ENCODE results near the gene PLEKHJ1. TPM values are rescaled to one million over a fixed set of nuclear protein-coding genes. Genes with fewer than 3 reads are reported as not detected.

PLEKHJ1 gene
- polyA plus RNA-seq, 2 of the 4 experiments (the other 2 are of a cell fraction) = 19.9 to 33.9 TPM

GRCh38 chr19:2242092-2242537 is 6.0 kb upstream of the PLEKHJ1 start (continued):
- TF ChIP-seq CHD2 (IDR thresholded peaks at IDR 0.05; ENCODE audit: low read length, partially characterized antibody) (no peak), HDAC2 (IDR thresholded peaks at IDR 0.05) (no peak), PHF8 (IDR thresholded peaks at IDR 0.05; ENCODE audit: borderline replicate concordance, low read depth) (no peak), BHLHE40 (IDR thresholded peaks at IDR 0.05; ENCODE audit: low read depth, low read length) (no peak), KDM1A (IDR thresholded peaks at IDR 0.05; ENCODE audit: low read depth) (no peak), POLR2AphosphoS2 (conservative IDR thresholded peaks at IDR 0.05; ENCODE audit: low read length) (no peak), CBX2 (IDR thresholded peaks at IDR 0.05; ENCODE audit: borderline replicate concordance, low read depth) (no peak), NPAS2 (CRISPR knock-in tag; IDR thresholded peaks at IDR 0.05; ENCODE audit: borderline replicate concordance) (no peak), RFX5 (IDR thresholded peaks at IDR 0.05) (no peak), EHF (CRISPR knock-in tag; IDR thresholded peaks at IDR 0.05) (no peak)

DNA sequence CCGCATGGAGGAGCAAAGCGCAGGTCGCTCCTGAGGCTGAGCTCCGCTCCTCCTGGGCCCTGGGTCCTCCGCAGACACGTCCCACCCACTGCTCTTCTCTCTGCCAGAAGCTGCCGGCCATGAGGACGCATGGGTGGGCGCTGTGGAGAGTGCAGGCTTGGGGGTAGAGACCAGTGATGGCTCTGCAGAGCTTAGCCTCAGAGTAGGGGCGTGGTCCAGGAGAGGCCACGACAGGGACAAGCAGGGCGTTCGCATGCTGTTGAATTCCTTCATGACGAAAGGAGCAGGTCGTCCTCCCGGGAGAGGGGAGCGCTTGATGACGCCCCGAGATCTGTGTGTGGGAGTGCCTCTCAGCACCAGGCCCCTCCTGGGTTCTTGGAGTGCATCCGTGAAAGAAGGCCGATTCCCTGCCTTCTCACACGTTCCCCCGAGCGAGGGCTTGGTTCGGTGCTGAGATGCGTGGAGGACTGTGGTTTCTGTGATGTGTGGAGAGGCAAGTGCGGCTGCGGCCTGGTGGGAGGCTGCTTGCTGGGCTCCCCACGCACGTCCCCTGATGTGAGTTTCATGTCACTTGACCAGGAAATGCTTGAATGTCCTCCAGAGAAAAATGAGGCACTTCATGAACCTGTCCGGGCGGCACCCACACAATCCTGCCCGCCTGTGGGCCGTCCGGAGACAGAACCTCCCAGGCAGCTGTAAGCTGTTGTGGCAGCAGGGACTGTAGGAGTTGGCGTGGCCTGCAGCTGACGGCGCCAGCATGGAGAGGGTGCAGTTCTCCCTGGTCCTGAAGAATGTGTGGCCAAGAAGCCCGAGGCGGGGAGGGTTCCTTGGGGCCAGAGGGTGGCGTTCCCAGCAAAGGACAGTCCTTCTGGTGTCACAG is 5.0 kb upstream of the PLEKHJ1 start:
- WGBS (ENCODE audit: missing lambda C conversion rate) = 88% methylated on average over 37 of the region's 41 CpGs
- no peak for TF ChIP-seq EHMT2 (IDR thresholded peaks at IDR 0.05; ENCODE audit: low read depth)
- TF ChIP-seq, protein P1, sequence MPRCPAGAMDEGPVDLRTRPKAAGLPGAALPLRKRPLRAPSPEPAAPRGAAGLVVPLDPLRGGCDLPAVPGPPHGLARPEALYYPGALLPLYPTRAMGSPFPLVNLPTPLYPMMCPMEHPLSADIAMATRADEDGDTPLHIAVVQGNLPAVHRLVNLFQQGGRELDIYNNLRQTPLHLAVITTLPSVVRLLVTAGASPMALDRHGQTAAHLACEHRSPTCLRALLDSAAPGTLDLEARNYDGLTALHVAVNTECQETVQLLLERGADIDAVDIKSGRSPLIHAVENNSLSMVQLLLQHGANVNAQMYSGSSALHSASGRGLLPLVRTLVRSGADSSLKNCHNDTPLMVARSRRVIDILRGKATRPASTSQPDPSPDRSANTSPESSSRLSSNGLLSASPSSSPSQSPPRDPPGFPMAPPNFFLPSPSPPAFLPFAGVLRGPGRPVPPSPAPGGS (IDR thresholded peaks at IDR 0.05) = no peak
- no peak for TF ChIP-seq JUN (IDR thresholded peaks at IDR 0.05)
- TF ChIP-seq MAX (IDR thresholded peaks at IDR 0.05) = no peak
- TF ChIP-seq USF2 (IDR thresholded peaks at IDR 0.05) = no peak
- no peak for TF ChIP-seq RFX5 (IDR thresholded peaks at IDR 0.05)
- TF ChIP-seq, protein P2, sequence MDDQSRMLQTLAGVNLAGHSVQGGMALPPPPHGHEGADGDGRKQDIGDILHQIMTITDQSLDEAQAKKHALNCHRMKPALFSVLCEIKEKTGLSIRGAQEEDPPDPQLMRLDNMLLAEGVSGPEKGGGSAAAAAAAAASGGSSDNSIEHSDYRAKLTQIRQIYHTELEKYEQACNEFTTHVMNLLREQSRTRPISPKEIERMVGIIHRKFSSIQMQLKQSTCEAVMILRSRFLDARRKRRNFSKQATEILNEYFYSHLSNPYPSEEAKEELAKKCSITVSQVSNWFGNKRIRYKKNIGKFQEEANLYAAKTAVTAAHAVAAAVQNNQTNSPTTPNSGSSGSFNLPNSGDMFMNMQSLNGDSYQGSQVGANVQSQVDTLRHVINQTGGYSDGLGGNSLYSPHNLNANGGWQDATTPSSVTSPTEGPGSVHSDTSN (IDR thresholded peaks at IDR 0.05) = no peak
- no peak for TF ChIP-seq EHF (CRISPR knock-in tag; IDR thresholded peaks at IDR 0.05)
- TF ChIP-seq MAFK (IDR thresholded peaks at IDR 0.05; ENCODE audit: partially characterized antibody) = no peak
- TF ChIP-seq, protein P3, sequence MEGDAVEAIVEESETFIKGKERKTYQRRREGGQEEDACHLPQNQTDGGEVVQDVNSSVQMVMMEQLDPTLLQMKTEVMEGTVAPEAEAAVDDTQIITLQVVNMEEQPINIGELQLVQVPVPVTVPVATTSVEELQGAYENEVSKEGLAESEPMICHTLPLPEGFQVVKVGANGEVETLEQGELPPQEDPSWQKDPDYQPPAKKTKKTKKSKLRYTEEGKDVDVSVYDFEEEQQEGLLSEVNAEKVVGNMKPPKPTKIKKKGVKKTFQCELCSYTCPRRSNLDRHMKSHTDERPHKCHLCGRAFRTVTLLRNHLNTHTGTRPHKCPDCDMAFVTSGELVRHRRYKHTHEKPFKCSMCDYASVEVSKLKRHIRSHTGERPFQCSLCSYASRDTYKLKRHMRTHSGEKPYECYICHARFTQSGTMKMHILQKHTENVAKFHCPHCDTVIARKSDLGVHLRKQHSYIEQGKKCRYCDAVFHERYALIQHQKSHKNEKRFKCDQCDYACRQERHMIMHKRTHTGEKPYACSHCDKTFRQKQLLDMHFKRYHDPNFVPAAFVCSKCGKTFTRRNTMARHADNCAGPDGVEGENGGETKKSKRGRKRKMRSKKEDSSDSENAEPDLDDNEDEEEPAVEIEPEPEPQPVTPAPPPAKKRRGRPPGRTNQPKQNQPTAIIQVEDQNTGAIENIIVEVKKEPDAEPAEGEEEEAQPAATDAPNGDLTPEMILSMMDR (IDR thresholded peaks at IDR 0.05) = no peak
- no peak for TF ChIP-seq HES2 (IDR thresholded peaks at IDR 0.05)
- no peak for TF ChIP-seq ZNF302 (CRISPR knock-in tag; IDR thresholded peaks at IDR 0.05)
- no peak for TF ChIP-seq HOXB5 (CRISPR knock-in tag; IDR thresholded peaks at IDR 0.05)
- no peak for FAIRE-seq
- Histone ChIP-seq H3K4me2 (no peak overlapping the region), H3K27ac (no peak overlapping the region), H3K4me3 (no peak overlapping the region), H3K4me1 (peaks cover 53% of the 10 kb centered on the region), H3K9me3 (no peaks in the 10 kb centered on the region)
- ChIA-PET POLR2A (no interaction called here), CTCF (interaction anchor here (1.4 kb wide), 1 partner anchor 21 kb away, joined by 3 read pairs; no protein-coding TSS in a partner anchor)
- DNase-seq (ENCODE audit: low read depth in 1 of 2, low spot score in 1 of 2) = no peak
- ATAC-seq = no peak

Measured in A549 (cell line).